Tibial nerve (tissue), 3 donors: ENCODE data around the gene SGK1.

ENCODE experiments used
- CTCF ChIP-seq, 5 experiments: fragments of 200-600 bp in 3 of 5; fragments of 450-650 bp in 2 of 5; sonication (generic) in 3 of 5; IDR thresholded peaks; one replicate each; pipeline ENCODE4 v1.5.1; 2016 to 2019; ENCODE audit warnings: antibody characterized with exemption in 5 of 5, mild to moderate bottlenecking in 3 of 5, moderate library complexity in 2 of 5
- POLR2A ChIP-seq, 2 donors: fragments of 450-650 bp; IDR thresholded peaks; one replicate each; pipeline ENCODE4 v1.6.1; 2017; ENCODE audit warnings: antibody characterized with exemption in 2 of 2, mild to moderate bottlenecking in 2 of 2, moderate library complexity in 2 of 2

- TF ChIP-seq CTCF (IDR thresholded peaks at IDR 0.05) = no peak
- no peak for TF ChIP-seq POLR2A (IDR thresholded peaks at IDR 0.05)
Observed at GRCh38 chr6:134240665-134241431, 77.1 kb downstream of the SGK1 start.
